Activated naive CD4-positive, alpha-beta T cell treated with anti-CD3 and anti-CD28 coated beads, Interleukin-2, amount 50 U/mL, for 72 hours (primary cell): ENCODE data around the gene TROAP. TPM values are rescaled to one million over a fixed set of nuclear protein-coding genes. Genes with fewer than 3 reads are reported as not detected.
A peak's percentile ranks its signal among the peaks of the same experiment; 100 is the strongest.
"Not testable (repeated sequence)": the region's sequence is repeated elsewhere in the genome, so short reads cannot be mapped to it uniquely, and the experiment has no call there.

Experiments
- ATAC-seq, 2 donors: fragments of 150-1000 bp; cut with Tn5 transposase; 2 replicates each; pipeline ENCODE4 v1.10.0; 2021; ENCODE audit warnings: mild to moderate bottlenecking in 2 of 2, moderate library complexity in 2 of 2
- DNase-seq, 2 donors: peaks; one replicate each; pipeline ENCODE4 v3.0.0; 2021 to 2022; ENCODE audit warnings: low spot score in 2 of 2
- H3K27ac Mint-ChIP-seq, 2 donors: one replicate each; pipeline ENCODE4 v1.8.0; 2022; ENCODE audit warnings: mild to moderate bottlenecking in 2 of 2, mixed read lengths in 2 of 2
- H3K36me3 Mint-ChIP-seq, 2 donors: one replicate each; pipeline ENCODE4 v1.8.0; 2022; ENCODE audit warnings: mixed read lengths in 2 of 2
- H3K9me3 Mint-ChIP-seq, 2 donors: one replicate each; pipeline ENCODE4 v1.8.0; 2022; ENCODE audit warnings: mixed read lengths in 2 of 2
- total RNA-seq, 2 donors: library from RNA; stranded (reverse); gene quantifications; one replicate each; pipeline ENCODE4 v1.2.3, GENCODE V29; 2022

The TROAP gene
- total RNA-seq = 100 to 1,000 TPM in 1 of 2 donors, 10 to 100 TPM in 1; 67.4 to 134 TPM

- DNase-seq = peak; percentile 96 to 99
- ATAC-seq = peak; percentile 91 to 97
- Mint-ChIP-seq H3K36me3 (peaks cover 10 to 13% of the 10 kb centered on the region in 2 donors), H3K9me3 (no peaks in the 10 kb centered on the region), H3K27ac (peak within 1 kb of the TSS; percentile 96)
These were observed at the start of gene TROAP for GRCh38 chr12:49322708-49323523. Gene TROAP, plus strand, starts transcription at chr12:49323255. Its CDS starts 354 bp downstream, at chr12:49323609.

- Mint-ChIP-seq H3K36me3 (peaks cover 17 to 26% of the 10 kb centered on the region in 2 donors), H3K9me3 (no peaks in the 10 kb centered on the region), H3K27ac (no peak overlapping the region)
- DNase-seq (no peak), ATAC-seq (no peak)
These were observed 49.2 kb upstream of the TROAP start for GRCh38 chr12:49273726-49274395.

GRCh38 chr12:49274396-49275069 is 48.5 kb upstream of the TROAP start:
- ATAC-seq = peak in 1 of 2 donors; percentile 1

GRCh38 chr12:49276304-49277290 is 46.5 kb upstream of the TROAP start:
- Mint-ChIP-seq H3K9me3 (no peaks in the 10 kb centered on the region), H3K36me3 (peaks cover 0 to 7% of the 10 kb centered on the region in 2 donors), H3K27ac (peak overlapping the region in 1 of 2 donors; percentile 70)
- DNase-seq (no peak), ATAC-seq (peak; percentile 18 to 19)

More at GRCh38 chr12:49274396-49275069, 48.5 kb upstream of the TROAP start:
- peaks cover 12 to 22% of the 10 kb centered on the region in 2 donors for H3K36me3 Mint-ChIP-seq
- H3K9me3 Mint-ChIP-seq = no peaks in the 10 kb centered on the region
- DNase-seq = no peak
- H3K27ac Mint-ChIP-seq = peak overlapping the region in 1 of 2 donors; percentile 9

- no peak for DNase-seq
- peak in 1 of 2 donors; percentile 17 for ATAC-seq
- no peak overlapping the region for H3K27ac Mint-ChIP-seq
- no peaks in the 10 kb centered on the region for H3K9me3 Mint-ChIP-seq
- peaks cover 0 to 7% of the 10 kb centered on the region in 2 donors for H3K36me3 Mint-ChIP-seq
These were observed 45.6 kb upstream of the TROAP start for GRCh38 chr12:49277466-49277865.

GRCh38 chr12:49279706-49280159 is 43.3 kb upstream of the TROAP start:
- ATAC-seq = no peak

GRCh38 chr12:49280545-49280944 is 42.5 kb upstream of the TROAP start:
- not testable (repeated sequence) for H3K9me3 Mint-ChIP-seq, ATAC-seq, DNase-seq, H3K27ac Mint-ChIP-seq, H3K36me3 Mint-ChIP-seq

More at GRCh38 chr12:49279706-49280159, 43.3 kb upstream of the TROAP start:
- Mint-ChIP-seq H3K9me3 (no peaks in the 10 kb centered on the region), H3K36me3 (no peaks in the 10 kb centered on the region), H3K27ac (no peak overlapping the region)
- DNase-seq = no peak

GRCh38 chr12:49282302-49282701 is 40.8 kb upstream of the TROAP start:
- no peak for DNase-seq
- no peak for ATAC-seq

GRCh38 chr12:49282740-49283375 is 40.2 kb upstream of the TROAP start:
- not testable (repeated sequence) for ATAC-seq, H3K27ac Mint-ChIP-seq, H3K36me3 Mint-ChIP-seq, DNase-seq, H3K9me3 Mint-ChIP-seq

More at GRCh38 chr12:49282302-49282701, 40.8 kb upstream of the TROAP start:
- no peak overlapping the region for H3K27ac Mint-ChIP-seq
- H3K9me3 Mint-ChIP-seq = no peaks in the 10 kb centered on the region
- H3K36me3 Mint-ChIP-seq = no peaks in the 10 kb centered on the region

- H3K36me3 Mint-ChIP-seq = no peaks in the 10 kb centered on the region
- no peak overlapping the region for H3K27ac Mint-ChIP-seq
- ATAC-seq (peak in 1 of 2 donors; percentile 12), DNase-seq (no peak)
- no peaks in the 10 kb centered on the region for H3K9me3 Mint-ChIP-seq
These were observed 39.3 kb upstream of the TROAP start for GRCh38 chr12:49283541-49284429.

GRCh38 chr12:49284672-49285071 is 38.4 kb upstream of the TROAP start:
- no peaks in the 10 kb centered on the region for H3K36me3 Mint-ChIP-seq
- no peak overlapping the region for H3K27ac Mint-ChIP-seq
- ATAC-seq = no peak
- no peak for DNase-seq
- H3K9me3 Mint-ChIP-seq = no peaks in the 10 kb centered on the region

GRCh38 chr12:49287876-49288275 is 35.2 kb upstream of the TROAP start:
- no peak for DNase-seq
- no peak overlapping the region for H3K27ac Mint-ChIP-seq
- no peaks in the 10 kb centered on the region for H3K36me3 Mint-ChIP-seq
- H3K9me3 Mint-ChIP-seq = no peaks in the 10 kb centered on the region
- ATAC-seq = no peak

GRCh38 chr12:49288412-49288853 is 34.6 kb upstream of the TROAP start:
- DNase-seq (peak in 1 of 2 donors; percentile 77), ATAC-seq (peak; percentile 51 to 72)
- Mint-ChIP-seq H3K36me3 (no peaks in the 10 kb centered on the region), H3K27ac (no peak overlapping the region), H3K9me3 (no peaks in the 10 kb centered on the region)

- DNase-seq = no peak
- Mint-ChIP-seq H3K27ac (no peak overlapping the region), H3K9me3 (no peaks in the 10 kb centered on the region), H3K36me3 (no peaks in the 10 kb centered on the region)
- peak; percentile 11 to 14 for ATAC-seq
These were observed 34.0 kb upstream of the TROAP start for GRCh38 chr12:49288922-49289555.
